Left renal cortex interstitium (tissue), 4 donors: Measurements from ENCODE around the gene TERC. TPM values are rescaled to one million over a fixed set of nuclear protein-coding genes. Genes with fewer than 3 reads are reported as not detected.

Source experiments
- polyA plus RNA-seq, 4 donors: library from polyadenylated mRNA; unstranded; fragments of 120-200 nt; gene quantifications; one replicate each; pipeline ENCODE4 v1.2.1, GENCODE V29; 2013; ENCODE audit not compliant: insufficient read length in 4 of 4

The TERC gene
- polyA plus RNA-seq, 4 donors, result 0.44 to 0.56 TPM; not detected in 2

Other genes starting within 250 kb of the TERC start
- 100 to 1,000 TPM; 161 to 215 (median 185) TPM for gene MECOM, start 101.3 kb downstream of the TERC start, polyA plus RNA-seq
- gene ACTRT3, start 4.5 kb upstream of the TERC start, polyA plus RNA-seq, result 1 to 10 TPM; 3.6 to 4.9 (median 4.5) TPM
- 10 to 100 TPM; 26.2 to 32.7 (median 29.8) TPM for gene MYNN, start 8.3 kb upstream of the TERC start, polyA plus RNA-seq
- gene LRRIQ4, start 47.8 kb upstream of the TERC start, polyA plus RNA-seq, result under 1 TPM; 0.10 to 0.32 (median 0.18) TPM
- 10 to 100 TPM in 3 of 4 donors, 1 to 10 TPM in 1; 8.2 to 19.5 (median 12.9) TPM for gene LRRC34, start 47.8 kb upstream of the TERC start, polyA plus RNA-seq
- under 1 TPM; 0.16 to 0.44 (median 0.28) TPM for gene LRRC31, start 104.9 kb upstream of the TERC start, polyA plus RNA-seq
- not detected for gene SAMD7, start 146.5 kb upstream of the TERC start, polyA plus RNA-seq
- 100 to 1,000 TPM; 177 to 208 (median 183) TPM for gene SEC62, start 201.7 kb upstream of the TERC start, polyA plus RNA-seq